GM23338 (cell line): ENCODE results near the gene MLKL. TPM values are rescaled to one million over a fixed set of nuclear protein-coding genes. Genes with fewer than 3 reads are reported as not detected.

Experiments used
- ATAC-seq: fragments of 200-7000 bp; cut with Tn5 transposase; 3 replicates; pipeline ENCODE4 v1.9.1; 2020
- DNase-seq: peaks from one replicate; pipeline ENCODE4 v3.0.0-alpha.2; 2015; ENCODE audit warnings: low spot score
- H2AFZ ChIP-seq: fragments of 200-600 bp; sonication (generic); 2 replicates; pipeline ENCODE4 v1.8.0; 2016; ENCODE audit warnings: antibody characterized with exemption, mild to moderate bottlenecking, moderate library complexity
- H3F3A ChIP-seq: fragments of 200-600 bp; sonication (generic); replicated peaks from 2 replicates; pipeline ENCODE4 v1.8.0; 2017; ENCODE audit warnings: antibody characterized with exemption, mixed run types, low read depth
- H3K27ac ChIP-seq: fragments of 200-600 bp; sonication (generic); 2 replicates; pipeline ENCODE4 v1.6.1; 2016; ENCODE audit warnings: low read depth
- H3K27me3 ChIP-seq: fragments of 200-600 bp; sonication (generic); 2 replicates; pipeline ENCODE4 v1.8.0; 2016; ENCODE audit warnings: mild to moderate bottlenecking, mixed run types, moderate library complexity; ENCODE audit not compliant: insufficient read depth
- H3K36me3 ChIP-seq: fragments of 200-600 bp; sonication (generic); 2 replicates; pipeline ENCODE4 v1.8.0; 2016; ENCODE audit warnings: mild to moderate bottlenecking; ENCODE audit not compliant: insufficient read depth
- H3K4me1 ChIP-seq: fragments of 200-600 bp; sonication (generic); 2 replicates; pipeline ENCODE4 v1.8.0; 2016; ENCODE audit warnings: mild to moderate bottlenecking, moderate library complexity; ENCODE audit not compliant: insufficient read depth
- H3K4me2 ChIP-seq: fragments of 200-600 bp; sonication (generic); 2 replicates; pipeline ENCODE4 v1.7.1; 2017; ENCODE audit warnings: mixed run types
- H3K4me3 ChIP-seq: fragments of 200-600 bp; sonication (generic); 2 replicates; pipeline ENCODE4 v1.6.1; 2016; ENCODE audit warnings: mixed run types
- H3K79me2 ChIP-seq: fragments of 200-600 bp; sonication (generic); replicated peaks from 2 replicates; pipeline ENCODE4 v1.8.0; 2017; ENCODE audit warnings: mild to moderate bottlenecking; ENCODE audit not compliant: insufficient read depth
- H3K9me2 ChIP-seq: fragments of 200-600 bp; sonication (generic); 2 replicates; pipeline ENCODE4 v1.8.0; 2017; ENCODE audit not compliant: insufficient read depth
- H4K20me1 ChIP-seq: fragments of 200-600 bp; sonication (generic); replicated peaks from 2 replicates; pipeline ENCODE4 v1.8.0; 2017; ENCODE audit warnings: mild to moderate bottlenecking; ENCODE audit not compliant: insufficient read depth
- H3K27ac Mint-ChIP-seq: 2 replicates; pipeline ENCODE4 v1.8.0; 2020; ENCODE audit warnings: inconsistent platforms, mild to moderate bottlenecking, moderate library complexity, mixed read lengths
- H3K27me3 Mint-ChIP-seq: 3 replicates; pipeline ENCODE4 v1.8.0; 2022; ENCODE audit warnings: low read depth, mild to moderate bottlenecking, moderate library complexity, mixed read lengths, inconsistent platforms; ENCODE audit not compliant: insufficient read depth, poor library complexity
- H3K36me3 Mint-ChIP-seq: 3 replicates; pipeline ENCODE4 v1.8.0; 2021; ENCODE audit warnings: low read depth, mild to moderate bottlenecking, inconsistent platforms, moderate library complexity, mixed read lengths
- H3K4me1 Mint-ChIP-seq: 3 replicates; pipeline ENCODE4 v1.8.0; 2020; ENCODE audit warnings: mild to moderate bottlenecking, inconsistent platforms, mixed read lengths
- H3K4me3 Mint-ChIP-seq: 3 replicates; pipeline ENCODE4 v1.8.0; 2021; ENCODE audit warnings: moderate library complexity, mild to moderate bottlenecking, inconsistent platforms, mixed read lengths
- H3K9me3 Mint-ChIP-seq: 3 replicates; pipeline ENCODE4 v1.8.0; 2020; ENCODE audit warnings: moderate library complexity, mild to moderate bottlenecking, inconsistent platforms, mixed read lengths
- CREB1 ChIP-seq: fragments of 250-450 bp; sonication (Bioruptor Pico); IDR thresholded peaks from 2 replicates; pipeline ENCODE4 v1.5.0; 2020; ENCODE audit warnings: low read depth, mild to moderate bottlenecking, moderate library complexity
- CTCF ChIP-seq, 2 experiments: fragments of 200-600 bp in 1 of 2; sonication (generic) in 1 of 2; conservative IDR thresholded peaks; 2 replicates each; pipeline versions ENCODE4 v1.5.1 to v1.6.1; 2016 to 2017; ENCODE audit warnings: antibody characterized with exemption in 2 of 2, low read depth in 2 of 2, mild to moderate bottlenecking in 2 of 2, moderate library complexity in 1 of 2
- EZH2phosphoT487 ChIP-seq: fragments of 200-600 bp; sonication (generic); IDR thresholded peaks from one replicate; pipeline ENCODE4 v1.8.1; 2018; ENCODE audit warnings: antibody characterized with exemption; ENCODE audit not compliant: unreplicated experiment
- JUNB ChIP-seq: IDR thresholded peaks from one replicate; pipeline ENCODE4 v1.6.1; 2016; ENCODE audit warnings: antibody characterized with exemption; ENCODE audit not compliant: unreplicated experiment
- STAT1 ChIP-seq: IDR thresholded peaks from one replicate; pipeline ENCODE4 v1.6.1; 2016; ENCODE audit warnings: antibody characterized with exemption; ENCODE audit not compliant: unreplicated experiment
- ZNF114 ChIP-seq: fragments of 250-450 bp; sonication (Bioruptor Pico); IDR thresholded peaks from 2 replicates; pipeline ENCODE4 v1.5.0; 2020; ENCODE audit warnings: mild to moderate bottlenecking, moderate library complexity
- ZNF331 ChIP-seq: fragments of 250-450 bp; sonication (Bioruptor Pico); IDR thresholded peaks from 2 replicates; pipeline ENCODE4 v1.5.0; 2020; ENCODE audit warnings: low read depth, mild to moderate bottlenecking, moderate library complexity
- ZNF462 ChIP-seq: fragments of 250-450 bp; sonication (Bioruptor Pico); IDR thresholded peaks from 2 replicates; pipeline ENCODE4 v1.5.0; 2020; ENCODE audit warnings: mild to moderate bottlenecking, moderate library complexity
- polyA plus RNA-seq: library from polyadenylated mRNA; unstranded; fragments of >200 nt; fragmentation: Nextera tagmentation; extraction: Ambion mirVana; gene quantifications from 2 replicates; pipeline ENCODE4 v1.2.1, GENCODE V29; 2016
- total RNA-seq: library from RNA; depleted of rRNA; stranded (reverse); fragments of >200 nt; shearing (Covaris generic); gene quantifications from 2 replicates; pipeline ENCODE4 v1.2.3, GENCODE V29; 2014

The MLKL gene
- total and polyA plus RNA-seq, 2 experiments from 2014 or later: 5.1 to 9.7 TPM

GRCh38 chr16:74740795-74741304 is 40.2 kb upstream of the MLKL start:
- Histone ChIP-seq H3K79me2 (no peaks in the 10 kb centered on the region), H3F3A (no peaks in the 10 kb centered on the region), H3K4me1 (peaks cover 15% of the 10 kb centered on the region; the same call in 1 of the 2 replicates), H3K4me3 (no peak overlapping the region), H3K27ac (no peak overlapping the region), H3K9me2 (no peaks in the 10 kb centered on the region), H2AFZ (no peak overlapping the region), H4K20me1 (no peaks in the 10 kb centered on the region), H3K4me2 (no peak overlapping the region), H3K27me3 (no peaks in the 10 kb centered on the region), H3K36me3 (no peaks in the 10 kb centered on the region; the same call in 1 of the 2 replicates)
- DNase-seq (no peak), ATAC-seq (no peak)
- Mint-ChIP-seq H3K9me3 (no peaks in the 10 kb centered on the region), H3K27ac (no peak overlapping the region), H3K27me3 (peaks cover 14% of the 10 kb centered on the region), H3K36me3 (no peaks in the 10 kb centered on the region), H3K4me3 (no peak overlapping the region), H3K4me1 (peaks cover 33% of the 10 kb centered on the region)
- no peak for TF ChIP-seq JUNB
- no peak for TF ChIP-seq ZNF114 (CRISPR knock-in tag)
- no peak for TF ChIP-seq STAT1
- TF ChIP-seq ZNF331 (CRISPR knock-in tag): no peak
- TF ChIP-seq EZH2phosphoT487: no peak
- TF ChIP-seq ZNF462 (CRISPR knock-in tag): no peak
- TF ChIP-seq CTCF (conservative IDR thresholded peaks at IDR 0.05; ENCODE audit: low read depth in 2 of 2): no peak
- TF ChIP-seq CREB1: no peak
